ENCODE measurements around the gene CDX2. TPM values are rescaled to one million over a fixed set of nuclear protein-coding genes. Genes with fewer than 3 reads are reported as not detected.
"Not testable (repeated sequence)": the region's sequence is repeated elsewhere in the genome, so short reads cannot be mapped to it uniquely, and the experiment has no call there.

The CDX2 gene
- total and polyA plus RNA-seq, 2 donors (not counting 1 experiment from before 2014, with no cell fraction given) = not detected

- POLR2A ChIA-PET = no interaction called here
These were observed 40.9 kb upstream of the CDX2 start for GRCh38 chr13:28010046-28010445.

GRCh38 chr13:28005016-28005415 lies 35.9 kb upstream of the CDX2 start:
- DNase-seq; H3K4me1 ChIP-seq (ENCODE audit: control insufficient read depth in 2 of 2, insufficient read depth in 2 of 2, low read length in 2 of 2); H3K4me3 Mint-ChIP-seq; H3K27ac ChIP-seq (ENCODE audit: low read length in 2 of 2); H3K36me3 ChIP-seq (replicated peaks in 1 of 2; ENCODE audit: control extremely low read depth in 1 of 2, control insufficient read depth in 1 of 2, extremely low read depth in 1 of 2, insufficient read depth in 2 of 2, low read length in 1 of 2); H3K27me3 Mint-ChIP-seq; H3K4me3 ChIP-seq (ENCODE audit: control extremely low read depth in 1 of 5, extremely low read depth in 1 of 5, insufficient read depth in 1 of 5, low read depth in 2 of 5, low read length in 4 of 5); H3K4me2 ChIP-seq (replicated peaks; ENCODE audit: low read depth, low read length, poor library complexity, severe bottlenecking); H3K9me3 Mint-ChIP-seq (ENCODE audit: insufficient read depth); H4K20me1 ChIP-seq (ENCODE audit: control insufficient read depth, insufficient read depth, low read length, poor library complexity, severe bottlenecking); H3K9me3 ChIP-seq (ENCODE audit: control extremely low read depth in 1 of 3, control insufficient read depth in 2 of 3, insufficient read depth in 1 of 3, low read length in 2 of 3); H3K27me3 ChIP-seq (replicated peaks in 1 of 4; ENCODE audit: control extremely low read depth in 1 of 4, control insufficient read depth in 3 of 4, insufficient read depth in 4 of 4, low read length in 3 of 4); H2AFZ ChIP-seq (ENCODE audit: insufficient read depth, low read depth, low read length, poor library complexity, severe bottlenecking); H3K9ac ChIP-seq (ENCODE audit: low read length); H3K4me1 Mint-ChIP-seq; CTCF ChIA-PET; intact Hi-C loops (cut with micrococcal nuclease); POLR2A ChIA-PET; H3K79me2 ChIP-seq (ENCODE audit: control insufficient read depth, insufficient read depth, low read length); H3K27ac Mint-ChIP-seq; ATAC-seq (ENCODE audit: low read depth): not testable (repeated sequence)
- WGBS (ENCODE audit: insufficient coverage) = 100% methylated on average over 3 of the region's 13 CpGs

More at GRCh38 chr13:28010046-28010445, 40.9 kb upstream of the CDX2 start:
- CTCF ChIA-PET = no interaction called here
- H3K27me3 Mint-ChIP-seq = no peaks in the 10 kb centered on the region
- ATAC-seq (ENCODE audit: low read depth) (no peak), DNase-seq (no peak)
- Histone ChIP-seq H2AFZ (ENCODE audit: insufficient read depth, low read depth, low read length, poor library complexity, severe bottlenecking) (no peak overlapping the region), H3K79me2 (ENCODE audit: control insufficient read depth, insufficient read depth, low read length) (no peaks in the 10 kb centered on the region), H3K9me3 (ENCODE audit: control extremely low read depth in 1 of 3, control insufficient read depth in 2 of 3, insufficient read depth in 1 of 3, low read length in 2 of 3) (peaks cover 0 to 3% (median 0%) of the 10 kb centered on the region in 3 donors), H3K4me1 (ENCODE audit: control insufficient read depth in 2 of 2, insufficient read depth in 2 of 2, low read length in 2 of 2) (peaks cover 2 to 12% of the 10 kb centered on the region in 2 donors), H3K4me3 (ENCODE audit: control extremely low read depth in 1 of 5, extremely low read depth in 1 of 5, insufficient read depth in 1 of 5, low read depth in 2 of 5, low read length in 4 of 5) (no peak overlapping the region), H3K9ac (ENCODE audit: low read length) (no peak overlapping the region), H3K27me3 (replicated peaks in 1 of 4; ENCODE audit: control extremely low read depth in 1 of 4, control insufficient read depth in 3 of 4, insufficient read depth in 4 of 4, low read length in 3 of 4) (no peaks in the 10 kb centered on the region), H4K20me1 (ENCODE audit: control insufficient read depth, insufficient read depth, low read length, poor library complexity, severe bottlenecking) (no peaks in the 10 kb centered on the region), H3K27ac (ENCODE audit: low read length in 2 of 2) (no peak overlapping the region), H3K4me2 (replicated peaks; ENCODE audit: low read depth, low read length, poor library complexity, severe bottlenecking) (no peak overlapping the region), H3K36me3 (replicated peaks in 1 of 2; ENCODE audit: control extremely low read depth in 1 of 2, control insufficient read depth in 1 of 2, extremely low read depth in 1 of 2, insufficient read depth in 2 of 2, low read length in 1 of 2) (no peaks in the 10 kb centered on the region)
- intact Hi-C loops (cut with micrococcal nuclease) = loop anchor here (5.0 kb wide), 1 partner anchor 37 kb away; no protein-coding TSS in a partner anchor
- peaks cover 12% of the 10 kb centered on the region for H3K4me1 Mint-ChIP-seq
- TF ChIP-seq EZH2 (IDR thresholded peaks at IDR 0.05; ENCODE audit: borderline replicate concordance, insufficient read depth, low read depth, low read length, poor library complexity, severe bottlenecking) (no peak), CTCF (IDR thresholded peaks at IDR 0.05) (no peak)
- no peak overlapping the region for H3K27ac Mint-ChIP-seq
- WGBS (ENCODE audit: insufficient coverage) = 100% methylated on average over 1 of the region's 5 CpGs
- no peak overlapping the region for H3K4me3 Mint-ChIP-seq
- no peaks in the 10 kb centered on the region for H3K9me3 Mint-ChIP-seq (ENCODE audit: insufficient read depth)

Data from B cell (primary cell).